GM13976 (cell line): ENCODE results near the gene SMC1B.
"Not testable (repeated sequence)": the region's sequence is repeated elsewhere in the genome, so short reads cannot be mapped to it uniquely, and the experiment has no call there.

ENCODE experiments used
- DNase-seq: peaks from one replicate; pipeline ENCODE4 v3.0.0; 2012; ENCODE audit warnings: low spot score
- CTCF ChIP-seq: IDR thresholded peaks from 2 replicates; pipeline ENCODE4 v1.5.1; 2012; ENCODE audit warnings: borderline replicate concordance, mild to moderate bottlenecking; ENCODE audit not compliant: insufficient read depth; ENCODE audit errors: extremely low read depth, missing control alignments, control extremely low read depth
- in situ Hi-C: fragments of 300-500 bp; cut with MboI; formaldehyde crosslinking; loops from one replicate; pipeline ENCODE4 v1.12.0; 2022; ENCODE audit warnings: low sequenced_read_pairs, mixed read lengths, inconsistent platforms; ENCODE audit not compliant: unreplicated experiment

Gene SMC1B

GRCh38 chr22:45445031-45445710 lies 31.8 kb upstream of the SMC1B start:
- in situ Hi-C loops: no loop called here
- no peak for DNase-seq

GRCh38 chr22:45444168-45444567 lies 30.8 kb upstream of the SMC1B start:
- TF ChIP-seq CTCF: no peak
- no peak for DNase-seq
- in situ Hi-C loops: no loop called here

More at GRCh38 chr22:45445031-45445710, 31.8 kb upstream of the SMC1B start:
- no peak for TF ChIP-seq CTCF

GRCh38 chr22:45442116-45442515 lies 28.7 kb upstream of the SMC1B start:
- in situ Hi-C loops: no loop called here
- no peak for DNase-seq
- TF ChIP-seq CTCF: no peak

- peak; percentile 65 for DNase-seq
- in situ Hi-C loops: no loop called here
- peak; percentile 60 for TF ChIP-seq CTCF
These were observed 27.7 kb upstream of the SMC1B start for GRCh38 chr22:45441138-45441537.

- in situ Hi-C loops, DNase-seq: not testable (repeated sequence)
These were observed 27.3 kb upstream of the SMC1B start for GRCh38 chr22:45440688-45441087.

- DNase-seq: no peak
- in situ Hi-C loops: no loop called here
- TF ChIP-seq CTCF: no peak
These were observed 24.9 kb upstream of the SMC1B start for GRCh38 chr22:45438336-45438735.

GRCh38 chr22:45436871-45437517 lies 23.6 kb upstream of the SMC1B start:
- peak; percentile 42 for TF ChIP-seq CTCF
- in situ Hi-C loops: not testable (repeated sequence)

More at GRCh38 chr22:45436871-45437517, 23.6 kb upstream of the SMC1B start:
- not testable (repeated sequence) for DNase-seq
